Choroid plexus epithelial cell (primary cell): ENCODE data around the gene FAM193A.
A peak's percentile ranks its signal among the peaks of the same experiment; 100 is the strongest.
"Not testable (repeated sequence)": the region's sequence is repeated elsewhere in the genome, so short reads cannot be mapped to it uniquely, and the experiment has no call there.

Experiments
- DNase-seq: peaks from one replicate; pipeline ENCODE4 v3.0.0-alpha.2; 2010; ENCODE audit warnings: low read depth
- H3K4me3 ChIP-seq: 2 replicates; pipeline ENCODE4 v1.5.1; 2011; ENCODE audit warnings: low read depth, mild to moderate bottlenecking, control low read depth, low read length, moderate library complexity
- CTCF ChIP-seq: conservative IDR thresholded peaks from 2 replicates; pipeline ENCODE4 v1.5.1; 2011; ENCODE audit warnings: low read depth, mild to moderate bottlenecking, control low read depth, inconsistent platforms, low read length, moderate library complexity

The FAM193A gene

GRCh38 chr4:2588259-2588658 lies 51.8 kb downstream of the FAM193A start:
- no peak for DNase-seq
- no peak for TF ChIP-seq CTCF
- H3K4me3 ChIP-seq = no peak overlapping the region

- DNase-seq = peak; percentile 72
- no peak overlapping the region for H3K4me3 ChIP-seq
- no peak for TF ChIP-seq CTCF
Measured at GRCh38 chr4:2591189-2591588, 54.7 kb downstream of the FAM193A start.

GRCh38 chr4:2592014-2592413 lies 55.6 kb downstream of the FAM193A start:
- DNase-seq, H3K4me3 ChIP-seq: not testable (repeated sequence)

- DNase-seq = no peak
- no peak overlapping the region for H3K4me3 ChIP-seq
- no peak for TF ChIP-seq CTCF
Measured at GRCh38 chr4:2592572-2592971, 56.1 kb downstream of the FAM193A start.

- TF ChIP-seq CTCF = no peak
- H3K4me3 ChIP-seq = no peak overlapping the region
- no peak for DNase-seq
Measured at GRCh38 chr4:2593003-2593402, 56.6 kb downstream of the FAM193A start.

GRCh38 chr4:2595436-2595835 lies 59.0 kb downstream of the FAM193A start:
- no peak for TF ChIP-seq CTCF

GRCh38 chr4:2595952-2596552 lies 59.6 kb downstream of the FAM193A start:
- no peak for TF ChIP-seq CTCF
- no peak overlapping the region for H3K4me3 ChIP-seq
- no peak for DNase-seq

More at GRCh38 chr4:2595436-2595835, 59.0 kb downstream of the FAM193A start:
- DNase-seq = peak; percentile 38
- no peak overlapping the region for H3K4me3 ChIP-seq

GRCh38 chr4:2596611-2597010 lies 60.2 kb downstream of the FAM193A start:
- no peak for TF ChIP-seq CTCF
- no peak for DNase-seq
- no peak overlapping the region for H3K4me3 ChIP-seq
